CD14-positive monocyte (primary cell): ENCODE measurements around the gene ALAD. TPM values are rescaled to one million over a fixed set of nuclear protein-coding genes. Genes with fewer than 3 reads are reported as not detected.
"Not testable (repeated sequence)": the region's sequence is repeated elsewhere in the genome, so short reads cannot be mapped to it uniquely, and the experiment has no call there.

Source experiments
- DNase-seq, 3 donors: peaks; one replicate each; pipeline ENCODE4 v3.0.0-alpha.2; 2011 to 2022
- H2AFZ ChIP-seq: 2 replicates; pipeline ENCODE4 v1.6.0; 2012; ENCODE audit warnings: mild to moderate bottlenecking, low read depth, low read length, inconsistent platforms; ENCODE audit not compliant: insufficient read depth, poor library complexity, severe bottlenecking
- H3K27ac ChIP-seq, 2 donors: 1 replicate in 1 of 2; 2 replicates in 1 of 2; pipeline ENCODE4 v1.5.1; 2012 to 2013; ENCODE audit warnings: low read length in 2 of 2, control low read depth in 1 of 2, inconsistent platforms in 1 of 2, low read depth in 1 of 2, mild to moderate bottlenecking in 1 of 2
- H3K27me3 ChIP-seq, 2 donors: one replicate each; pipeline versions ENCODE4 v1.6.0 to v1.6.1; 2011 to 2013; ENCODE audit warnings: low read length in 2 of 2; ENCODE audit not compliant: control insufficient read depth in 2 of 2, insufficient read depth in 2 of 2
- H3K36me3 ChIP-seq, 2 donors: replicated peaks in 1 of 2; 1 replicate in 1 of 2; 2 replicates in 1 of 2; pipeline versions ENCODE4 v1.5.1 to v1.6.1; 2012 to 2013; ENCODE audit warnings: low read length in 2 of 2, control low read depth in 1 of 2, inconsistent platforms in 1 of 2, mild to moderate bottlenecking in 1 of 2; ENCODE audit not compliant: insufficient read depth in 2 of 2, control insufficient read depth in 1 of 2
- H3K4me1 ChIP-seq, 2 donors: 1 replicate in 1 of 2; 2 replicates in 1 of 2; pipeline versions ENCODE4 v1.5.1 to v1.6.1; 2012 to 2013; ENCODE audit warnings: low read length in 2 of 2, control low read depth in 1 of 2, inconsistent platforms in 1 of 2, mild to moderate bottlenecking in 1 of 2, moderate library complexity in 1 of 2; ENCODE audit not compliant: insufficient read depth in 2 of 2, control insufficient read depth in 1 of 2
- H3K4me2 ChIP-seq: replicated peaks from 2 replicates; pipeline ENCODE3; 2012; ENCODE audit warnings: low read length, moderate library complexity, mild to moderate bottlenecking; ENCODE audit not compliant: poor library complexity, severe bottlenecking; ENCODE audit errors: extremely low read depth
- H3K4me3 ChIP-seq, 3 experiments: fragments of 200-600 bp in 1 of 3; sonication (generic) in 1 of 3; replicated peaks in 1 of 3; 1 replicate in 2 of 3; 2 replicates in 1 of 3; pipeline ENCODE4 v1.5.1; 2011 to 2013; ENCODE audit warnings: low read length in 3 of 3, mild to moderate bottlenecking in 3 of 3, control low read depth in 2 of 3, low read depth in 2 of 3, inconsistent platforms in 1 of 3, moderate library complexity in 1 of 3
- H3K79me2 ChIP-seq: 2 replicates; pipeline ENCODE4 v1.6.0; 2012; ENCODE audit warnings: mild to moderate bottlenecking, control low read depth, inconsistent platforms, low read length, moderate library complexity; ENCODE audit not compliant: insufficient read depth
- H3K9ac ChIP-seq: 2 replicates; pipeline ENCODE4 v1.6.0; 2017; ENCODE audit warnings: low read length, mild to moderate bottlenecking; ENCODE audit not compliant: insufficient read depth, poor library complexity, severe bottlenecking
- H3K9me3 ChIP-seq, 2 donors: replicated peaks in 1 of 2; 1 replicate in 1 of 2; 2 replicates in 1 of 2; pipeline versions ENCODE4 v1.5.1 to v1.6.1; 2012 to 2013; ENCODE audit warnings: low read length in 2 of 2, control low read depth in 1 of 2; ENCODE audit not compliant: control insufficient read depth in 1 of 2, insufficient read depth in 1 of 2
- H4K20me1 ChIP-seq: 2 replicates; pipeline ENCODE4 v1.6.0; 2012; ENCODE audit warnings: mild to moderate bottlenecking, low read length, control low read depth, moderate library complexity; ENCODE audit not compliant: insufficient read depth
- H3K27ac Mint-ChIP-seq, 7 donors: one replicate each; pipeline ENCODE4 v1.8.0; 2020; ENCODE audit warnings: mild to moderate bottlenecking in 7 of 7, mixed read lengths in 7 of 7, moderate library complexity in 6 of 7, inconsistent platforms in 2 of 7
- H3K27me3 Mint-ChIP-seq, 3 donors: one replicate each; pipeline ENCODE4 v1.8.0; 2021 to 2022; ENCODE audit warnings: low read depth in 3 of 3, mild to moderate bottlenecking in 3 of 3, mixed read lengths in 3 of 3, moderate library complexity in 3 of 3, inconsistent platforms in 1 of 3
- H3K36me3 Mint-ChIP-seq, 2 donors: one replicate each; pipeline ENCODE4 v1.8.0; 2020; ENCODE audit warnings: mixed read lengths in 2 of 2, inconsistent platforms in 1 of 2, mild to moderate bottlenecking in 1 of 2
- H3K4me1 Mint-ChIP-seq: one replicate; pipeline ENCODE4 v1.8.0; 2020; ENCODE audit warnings: mild to moderate bottlenecking, mixed read lengths
- H3K4me3 Mint-ChIP-seq, 2 donors: one replicate each; pipeline ENCODE4 v1.8.0; 2020; ENCODE audit warnings: mild to moderate bottlenecking in 2 of 2, mixed read lengths in 2 of 2, moderate library complexity in 1 of 2
- H3K9me3 Mint-ChIP-seq, 7 donors: one replicate each; pipeline ENCODE4 v1.8.0; 2020 to 2022; ENCODE audit warnings: mixed read lengths in 7 of 7, mild to moderate bottlenecking in 6 of 7, moderate library complexity in 6 of 7, inconsistent platforms in 2 of 7
- WGBS: methylation state at CpG from one replicate; pipeline ENCODE4 v1.1.5; 2013; ENCODE audit warnings: missing lambda C conversion rate; ENCODE audit not compliant: insufficient coverage; 5-methylcytosine and 5-hydroxymethylcytosine counted together
- intact Hi-C, 2 donors: fragments of 100-400 bp; cut with micrococcal nuclease; formaldehyde crosslinking; loops; one replicate each; pipeline versions ENCODE4 v1.15.0 to v1.15.1; 2023
- polyA plus RNA-seq, 3 donors: library from polyadenylated mRNA; depleted of rRNA in 1 of 3; unstranded in 2 of 3; stranded (reverse) in 1 of 3; fragments of 300-500 nt in 2 of 3; fragments of >200 nt in 1 of 3; fragmentation: Illumina TruSeq in 2 of 3; gene quantifications; 1 replicate in 2 of 3; 2 replicates in 1 of 3; pipeline ENCODE4 v1.2.3, GENCODE V29; 2012 to 2021
- TF ChIP-seq, protein P1 (sequence below): fragments of 200-600 bp; IDR thresholded peaks from one replicate; pipeline ENCODE4 v1.8.0; 2022; ENCODE audit warnings: antibody characterized with exemption, mild to moderate bottlenecking

Gene ALAD
- polyA plus RNA-seq, 3 donors: 17.1 to 24.6 (median 20.9) TPM

GRCh38 chr9:113381909-113382411, 19.1 kb downstream of the ALAD start:
- 67% methylated on average over 3 of the region's 8 CpGs for whole genome bisulfite sequencing
- H3K9me3 ChIP-seq: no peaks in the 10 kb centered on the region
- Mint-ChIP-seq H3K4me3 (no peak overlapping the region), H3K27me3 (peaks cover 0 to 3% (median 2%) of the 10 kb centered on the region in 3 donors), H3K36me3 (peaks cover 11 to 25% of the 10 kb centered on the region in 2 donors), H3K9me3 (peaks cover 0 to 3% (median 0%) of the 10 kb centered on the region in 7 donors), H3K27ac (peak overlapping the region in 1 of 7 donors; percentile 16), H3K4me1 (peaks cover 25% of the 10 kb centered on the region)
- H3K4me2 ChIP-seq: no peak overlapping the region
- no peaks in the 10 kb centered on the region for H3K79me2 ChIP-seq
- no peak overlapping the region for H2AFZ ChIP-seq
- H3K9ac ChIP-seq: no peak overlapping the region
- H3K4me3 ChIP-seq: no peak overlapping the region
- H3K36me3 ChIP-seq: peaks cover 0 to under 1% of the 10 kb centered on the region in 2 donors
- no peaks in the 10 kb centered on the region for H4K20me1 ChIP-seq
- H3K27ac ChIP-seq: no peak overlapping the region
- TF ChIP-seq, protein P1, sequence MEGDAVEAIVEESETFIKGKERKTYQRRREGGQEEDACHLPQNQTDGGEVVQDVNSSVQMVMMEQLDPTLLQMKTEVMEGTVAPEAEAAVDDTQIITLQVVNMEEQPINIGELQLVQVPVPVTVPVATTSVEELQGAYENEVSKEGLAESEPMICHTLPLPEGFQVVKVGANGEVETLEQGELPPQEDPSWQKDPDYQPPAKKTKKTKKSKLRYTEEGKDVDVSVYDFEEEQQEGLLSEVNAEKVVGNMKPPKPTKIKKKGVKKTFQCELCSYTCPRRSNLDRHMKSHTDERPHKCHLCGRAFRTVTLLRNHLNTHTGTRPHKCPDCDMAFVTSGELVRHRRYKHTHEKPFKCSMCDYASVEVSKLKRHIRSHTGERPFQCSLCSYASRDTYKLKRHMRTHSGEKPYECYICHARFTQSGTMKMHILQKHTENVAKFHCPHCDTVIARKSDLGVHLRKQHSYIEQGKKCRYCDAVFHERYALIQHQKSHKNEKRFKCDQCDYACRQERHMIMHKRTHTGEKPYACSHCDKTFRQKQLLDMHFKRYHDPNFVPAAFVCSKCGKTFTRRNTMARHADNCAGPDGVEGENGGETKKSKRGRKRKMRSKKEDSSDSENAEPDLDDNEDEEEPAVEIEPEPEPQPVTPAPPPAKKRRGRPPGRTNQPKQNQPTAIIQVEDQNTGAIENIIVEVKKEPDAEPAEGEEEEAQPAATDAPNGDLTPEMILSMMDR: no peak
- H3K27me3 ChIP-seq: no peaks in the 10 kb centered on the region
- intact Hi-C loops: no loop called here
- DNase-seq: no peak
- H3K4me1 ChIP-seq: peaks cover 15 to 26% of the 10 kb centered on the region in 2 donors

DNA sequence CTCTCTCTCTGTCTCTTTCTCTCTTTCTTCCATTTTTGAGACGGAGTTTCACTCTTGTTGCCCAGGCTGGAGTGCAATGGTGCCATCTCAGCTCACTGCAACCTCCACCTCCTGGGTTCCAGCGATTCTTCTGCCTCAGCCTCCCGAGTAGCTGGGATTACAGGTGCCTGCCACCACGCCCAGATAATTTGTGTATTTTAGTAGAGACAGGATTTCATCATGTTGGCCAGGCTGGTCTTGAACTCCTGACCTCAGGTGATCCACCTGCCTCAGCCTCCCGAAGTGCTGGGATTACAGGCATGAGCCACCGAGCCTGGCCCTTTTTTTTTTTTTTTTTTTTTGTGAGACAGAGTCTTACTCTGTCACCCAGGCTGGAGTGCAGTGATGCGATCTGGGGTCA, 19.6 kb downstream of the ALAD start:
- H3K4me3 Mint-ChIP-seq, H3K27ac Mint-ChIP-seq, H3K9me3 Mint-ChIP-seq, H2AFZ ChIP-seq, H3K36me3 ChIP-seq, H4K20me1 ChIP-seq, H3K4me2 ChIP-seq, H3K79me2 ChIP-seq, H3K4me3 ChIP-seq, DNase-seq, H3K27me3 ChIP-seq, intact Hi-C loops, H3K9me3 ChIP-seq, H3K27ac ChIP-seq, H3K27me3 Mint-ChIP-seq, H3K9ac ChIP-seq: not testable (repeated sequence)
- peaks cover 10 to 20% of the 10 kb centered on the region in 2 donors for H3K4me1 ChIP-seq
- Mint-ChIP-seq H3K36me3 (peaks cover 6 to 22% of the 10 kb centered on the region in 2 donors), H3K4me1 (peaks cover 20% of the 10 kb centered on the region)
- WGBS: no CpG with 5 or more reads among the region's 7 CpGs
